ENCODE results near the gene PMM2.

Gene PMM2

DNA sequence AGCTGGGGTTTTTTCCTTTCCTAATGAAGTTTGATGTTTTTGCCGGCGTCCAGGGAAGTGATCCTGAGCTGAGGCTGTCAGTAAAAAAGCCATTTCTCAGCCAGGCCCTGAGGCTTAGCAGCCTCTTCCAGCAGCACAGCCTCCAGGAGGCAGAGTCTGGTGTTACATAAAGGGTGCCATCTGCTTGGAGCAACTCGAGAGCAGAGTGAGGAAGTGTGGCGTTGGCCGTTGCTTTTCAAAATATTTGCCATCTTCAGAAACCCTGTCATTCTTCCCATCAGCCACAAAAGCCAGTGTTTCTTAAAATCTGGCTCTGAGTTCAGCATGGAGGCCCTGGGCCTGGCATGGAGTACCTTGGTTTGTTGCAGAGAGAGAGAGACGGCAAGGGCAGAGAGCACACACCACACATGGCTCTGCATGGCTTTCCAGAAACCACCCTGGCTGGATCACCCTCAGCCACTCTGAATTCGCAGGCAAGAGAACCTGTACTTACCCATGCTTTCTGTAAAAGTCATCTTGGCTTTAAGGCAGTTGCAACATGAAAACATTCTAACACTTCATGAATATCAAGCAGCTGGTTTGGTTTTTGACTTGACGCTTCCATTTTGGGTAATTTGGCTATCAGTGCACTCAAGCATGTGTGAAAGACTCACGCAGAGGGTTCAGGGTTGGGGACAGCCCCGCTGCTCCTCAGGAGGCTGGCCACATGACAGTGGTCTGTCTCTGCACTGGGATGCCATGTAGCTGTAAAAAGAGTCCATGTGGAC is 21.0 kb downstream of the PMM2 start:
- H3K4me3 ChIP-seq (ENCODE audit: low read depth, low read length): no peak overlapping the region
- DNase-seq (ENCODE audit: low read depth): no peak
- no peak for TF ChIP-seq MYC (IDR thresholded peaks at IDR 0.05; ENCODE audit: low read depth, low read length)
- TF ChIP-seq, protein P1, sequence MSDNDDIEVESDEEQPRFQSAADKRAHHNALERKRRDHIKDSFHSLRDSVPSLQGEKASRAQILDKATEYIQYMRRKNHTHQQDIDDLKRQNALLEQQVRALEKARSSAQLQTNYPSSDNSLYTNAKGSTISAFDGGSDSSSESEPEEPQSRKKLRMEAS (IDR thresholded peaks at IDR 0.05; ENCODE audit: low read depth, low read length): no peak
- TF ChIP-seq, protein P2, sequence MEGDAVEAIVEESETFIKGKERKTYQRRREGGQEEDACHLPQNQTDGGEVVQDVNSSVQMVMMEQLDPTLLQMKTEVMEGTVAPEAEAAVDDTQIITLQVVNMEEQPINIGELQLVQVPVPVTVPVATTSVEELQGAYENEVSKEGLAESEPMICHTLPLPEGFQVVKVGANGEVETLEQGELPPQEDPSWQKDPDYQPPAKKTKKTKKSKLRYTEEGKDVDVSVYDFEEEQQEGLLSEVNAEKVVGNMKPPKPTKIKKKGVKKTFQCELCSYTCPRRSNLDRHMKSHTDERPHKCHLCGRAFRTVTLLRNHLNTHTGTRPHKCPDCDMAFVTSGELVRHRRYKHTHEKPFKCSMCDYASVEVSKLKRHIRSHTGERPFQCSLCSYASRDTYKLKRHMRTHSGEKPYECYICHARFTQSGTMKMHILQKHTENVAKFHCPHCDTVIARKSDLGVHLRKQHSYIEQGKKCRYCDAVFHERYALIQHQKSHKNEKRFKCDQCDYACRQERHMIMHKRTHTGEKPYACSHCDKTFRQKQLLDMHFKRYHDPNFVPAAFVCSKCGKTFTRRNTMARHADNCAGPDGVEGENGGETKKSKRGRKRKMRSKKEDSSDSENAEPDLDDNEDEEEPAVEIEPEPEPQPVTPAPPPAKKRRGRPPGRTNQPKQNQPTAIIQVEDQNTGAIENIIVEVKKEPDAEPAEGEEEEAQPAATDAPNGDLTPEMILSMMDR (IDR thresholded peaks at IDR 0.05; ENCODE audit: low read depth, low read length): no peak
- TF ChIP-seq POLR2A (IDR thresholded peaks at IDR 0.05; ENCODE audit: extremely low read depth, insufficient read length): no peak

DNA sequence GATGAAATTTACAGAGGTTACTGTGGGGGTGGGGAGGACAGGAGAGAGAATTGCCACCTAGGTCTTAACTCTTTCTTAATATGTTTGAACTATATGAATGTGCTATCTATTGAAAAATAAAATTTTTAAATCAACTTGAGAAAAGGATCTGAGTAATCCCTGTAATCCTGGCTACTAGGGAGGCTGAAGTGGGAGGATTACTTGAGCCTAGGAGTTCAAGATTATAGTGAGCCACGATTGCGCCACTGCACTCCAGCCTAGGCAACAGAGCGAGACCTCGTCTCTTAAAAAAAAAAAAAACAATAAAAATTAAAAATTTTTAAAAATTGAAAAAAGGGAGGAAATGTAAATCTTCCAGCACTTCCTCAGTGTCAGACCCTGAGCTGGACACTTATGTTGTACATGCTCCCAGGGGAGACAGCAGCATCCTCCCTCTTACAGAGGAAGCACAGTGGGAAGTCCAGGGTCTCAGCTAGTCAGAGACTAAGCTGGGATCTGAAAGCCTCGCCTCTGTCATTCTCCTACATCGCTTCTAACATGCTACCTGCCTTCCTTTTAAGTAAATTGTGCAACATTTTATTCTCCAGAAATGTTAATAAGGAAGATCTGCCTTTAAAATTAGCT is 21.9 kb downstream of the PMM2 start:
- DNase-seq (ENCODE audit: low read depth): peak; percentile 47
- no peak overlapping the region for H3K4me3 ChIP-seq (ENCODE audit: low read depth, low read length)
- TF ChIP-seq, protein P2 (IDR thresholded peaks at IDR 0.05; ENCODE audit: low read depth, low read length): no peak
- TF ChIP-seq POLR2A (IDR thresholded peaks at IDR 0.05; ENCODE audit: extremely low read depth, insufficient read length) (no peak), MYC (IDR thresholded peaks at IDR 0.05; ENCODE audit: low read depth, low read length) (no peak)
- TF ChIP-seq, protein P1 (IDR thresholded peaks at IDR 0.05; ENCODE audit: low read depth, low read length): no peak

DNA sequence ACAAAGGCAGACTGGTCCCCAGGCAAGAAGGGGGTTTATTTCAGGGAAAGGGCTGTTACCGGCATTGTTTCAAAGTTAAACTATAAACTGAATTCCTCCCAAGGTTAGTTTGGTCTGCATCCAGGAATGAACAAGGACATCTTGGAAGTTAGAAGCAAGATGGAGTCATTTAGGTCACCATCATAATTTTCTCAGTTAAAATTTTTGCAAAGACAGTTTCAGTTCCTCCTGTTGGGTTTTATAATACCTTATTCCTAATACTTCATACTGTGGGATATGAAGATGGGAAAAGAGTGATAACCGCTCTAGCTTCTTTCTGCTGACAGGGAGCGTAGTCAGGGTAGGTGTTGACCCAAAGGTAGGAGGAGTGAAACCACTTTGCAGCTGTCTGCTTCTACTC is 24.8 kb downstream of the PMM2 start:
- H3K4me3 ChIP-seq (ENCODE audit: low read depth, low read length): no peak overlapping the region
- TF ChIP-seq MYC (IDR thresholded peaks at IDR 0.05; ENCODE audit: low read depth, low read length): no peak
- TF ChIP-seq, protein P1 (IDR thresholded peaks at IDR 0.05; ENCODE audit: low read depth, low read length): no peak
- TF ChIP-seq, protein P2 (IDR thresholded peaks at IDR 0.05; ENCODE audit: low read depth, low read length): no peak
- no peak for TF ChIP-seq POLR2A (IDR thresholded peaks at IDR 0.05; ENCODE audit: extremely low read depth, insufficient read length)
- DNase-seq (ENCODE audit: low read depth): no peak

GRCh38 chr16:8826278-8826879 is 28.7 kb downstream of the PMM2 start:
- H3K4me3 ChIP-seq (ENCODE audit: low read depth, low read length): no peak overlapping the region
- TF ChIP-seq, protein P2 (IDR thresholded peaks at IDR 0.05; ENCODE audit: low read depth, low read length): no peak
- TF ChIP-seq MYC (IDR thresholded peaks at IDR 0.05; ENCODE audit: low read depth, low read length) (no peak), POLR2A (IDR thresholded peaks at IDR 0.05; ENCODE audit: extremely low read depth, insufficient read length) (no peak)
- TF ChIP-seq, protein P1 (IDR thresholded peaks at IDR 0.05; ENCODE audit: low read depth, low read length): no peak
- no peak for DNase-seq (ENCODE audit: low read depth)

DNA sequence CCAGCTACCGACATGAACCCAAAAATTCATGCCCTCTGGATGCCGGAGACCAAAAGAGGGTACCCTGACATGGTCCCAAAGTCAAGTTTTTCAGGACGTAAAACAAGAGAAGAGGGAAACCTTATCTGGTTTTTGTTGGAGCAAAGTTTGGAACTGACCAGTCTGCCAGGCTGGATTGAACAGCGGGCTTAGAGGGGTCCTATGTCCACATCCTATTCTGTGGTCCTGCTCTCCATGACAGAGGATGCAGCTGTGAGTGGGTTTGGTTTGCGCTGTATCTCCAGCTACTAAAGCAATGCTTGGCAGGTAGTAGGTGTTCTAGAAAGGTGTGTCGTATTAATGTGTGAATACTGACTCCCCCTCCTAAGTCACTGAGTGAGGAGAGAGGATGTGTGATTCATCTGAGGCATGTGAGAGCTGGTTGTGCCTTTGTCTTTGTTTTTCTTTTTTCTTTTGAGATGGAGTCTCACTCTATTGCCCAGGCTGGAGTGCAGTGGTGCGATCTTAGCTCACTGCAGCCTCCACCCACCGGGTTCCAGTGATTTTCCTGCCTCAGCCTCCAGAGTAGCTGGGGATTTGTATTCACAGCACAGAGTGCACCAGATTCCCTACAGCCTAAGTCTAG is 31.0 kb downstream of the PMM2 start:
- no peak for DNase-seq (ENCODE audit: low read depth)
- H3K4me3 ChIP-seq (ENCODE audit: low read depth, low read length): no peak overlapping the region
- TF ChIP-seq, protein P2 (IDR thresholded peaks at IDR 0.05; ENCODE audit: low read depth, low read length): no peak
- TF ChIP-seq, protein P1 (IDR thresholded peaks at IDR 0.05; ENCODE audit: low read depth, low read length): no peak
- no peak for TF ChIP-seq MYC (IDR thresholded peaks at IDR 0.05; ENCODE audit: low read depth, low read length)
- TF ChIP-seq POLR2A (IDR thresholded peaks at IDR 0.05; ENCODE audit: extremely low read depth, insufficient read length): no peak

Data from NB4 (cell line).